Activated CD8-positive, alpha-beta T cell treated with anti-CD3 and anti-CD28 coated beads, Interleukin-2, amount 10 ng/mL, durations not matched to agents 7 days and 5 days (primary cell): ENCODE data around the gene FAM13A. TPM values are rescaled to one million over a fixed set of nuclear protein-coding genes. Genes with fewer than 3 reads are reported as not detected.
A peak's percentile ranks its signal among the peaks of the same experiment; 100 is the strongest.

Source experiments
- ATAC-seq: fragments of 150-1000 bp; cut with Tn5 transposase; one replicate; pipeline ENCODE4 v1.10.0; 2021; ENCODE audit warnings: moderate library complexity
- CTCF ChIA-PET: fragments of 350-600 bp; sonication (Branson Sonifier 250); formaldehyde crosslinking; loops from one replicate; lab custom pipeline; 2021; ENCODE audit warnings: antibody characterized with exemption; lab: Charles Lee
- POLR2A ChIA-PET: fragments of 350-600 bp; sonication (Branson Sonifier 250); formaldehyde crosslinking; loops from one replicate; lab custom pipeline; 2021; ENCODE audit warnings: antibody characterized with exemption; lab: Charles Lee
- DNase-seq: peaks from one replicate; pipeline ENCODE4 v3.0.0-alpha.2; 2020
- H3K27ac Mint-ChIP-seq: one replicate; pipeline ENCODE4 v1.8.0; 2021; ENCODE audit warnings: mild to moderate bottlenecking, mixed read lengths
- H3K27me3 Mint-ChIP-seq: one replicate; pipeline ENCODE4 v1.8.0; 2021; ENCODE audit warnings: low read depth, mixed read lengths
- H3K36me3 Mint-ChIP-seq: one replicate; pipeline ENCODE4 v1.8.0; 2021; ENCODE audit warnings: low read depth, mixed read lengths
- H3K4me1 Mint-ChIP-seq: one replicate; pipeline ENCODE4 v1.8.0; 2021; ENCODE audit warnings: low read depth, mixed read lengths
- H3K4me3 Mint-ChIP-seq: one replicate; pipeline ENCODE4 v1.8.0; 2021; ENCODE audit warnings: mild to moderate bottlenecking, mixed read lengths
- H3K9me3 Mint-ChIP-seq: one replicate; pipeline ENCODE4 v1.8.0; 2022; ENCODE audit warnings: mixed read lengths; ENCODE audit not compliant: insufficient read depth
- total RNA-seq, 2 experiments: library from RNA; stranded (reverse); gene quantifications; one replicate each; pipeline ENCODE4 v1.2.3, GENCODE V29; 2021

The FAM13A gene
- total RNA-seq, 2 experiments from 2014 or later = 4.5 to 4.7 TPM

- Mint-ChIP-seq H3K9me3 (no peaks in the 10 kb centered on the region), H3K4me1 (peaks cover 25% of the 10 kb centered on the region), H3K36me3 (no peaks in the 10 kb centered on the region), H3K4me3 (peak overlapping the region; percentile 85), H3K27me3 (peaks cover 2% of the 10 kb centered on the region), H3K27ac (peak overlapping the region; percentile 93)
- DNase-seq (peak; percentile 83), ATAC-seq (peak; percentile 94)
- POLR2A ChIA-PET = no interaction called here
- CTCF ChIA-PET = interaction anchor here (1.5 kb wide), 1 partner anchor 201 kb away, joined by 9 read pairs; no protein-coding TSS in a partner anchor
Observed at GRCh38 chr4:88823058-88823919, 233.7 kb downstream of the FAM13A start.

GRCh38 chr4:88822034-88822789 lies 234.8 kb downstream of the FAM13A start:
- H3K27me3 Mint-ChIP-seq = peaks cover 2% of the 10 kb centered on the region
- H3K4me1 Mint-ChIP-seq = peaks cover 25% of the 10 kb centered on the region
- H3K4me3 Mint-ChIP-seq = peak overlapping the region; percentile 85
- no peaks in the 10 kb centered on the region for H3K36me3 Mint-ChIP-seq
- ATAC-seq = no peak
- CTCF ChIA-PET = interaction anchor here (8.7 kb wide), 1 partner anchor 199 kb away, joined by 173 read pairs; no protein-coding TSS in a partner anchor
- DNase-seq = no peak
- no peak overlapping the region for H3K27ac Mint-ChIP-seq
- no peaks in the 10 kb centered on the region for H3K9me3 Mint-ChIP-seq
- POLR2A ChIA-PET = no interaction called here

GRCh38 chr4:88821522-88821921 lies 235.5 kb downstream of the FAM13A start:
- H3K36me3 Mint-ChIP-seq = no peaks in the 10 kb centered on the region
- CTCF ChIA-PET = interaction anchor here (1.5 to 8.7 kb wide), 3 partner anchors 9 to 282 kb away, joined by 3 to 173 read pairs (median 3); no protein-coding TSS in a partner anchor
- DNase-seq (no peak), ATAC-seq (no peak)
- H3K4me1 Mint-ChIP-seq = peaks cover 25% of the 10 kb centered on the region
- no peak overlapping the region for H3K27ac Mint-ChIP-seq
- no peak overlapping the region for H3K4me3 Mint-ChIP-seq
- POLR2A ChIA-PET = no interaction called here
- no peaks in the 10 kb centered on the region for H3K9me3 Mint-ChIP-seq
- peaks cover 3% of the 10 kb centered on the region for H3K27me3 Mint-ChIP-seq

- Mint-ChIP-seq H3K27me3 (peaks cover 6% of the 10 kb centered on the region), H3K36me3 (no peaks in the 10 kb centered on the region), H3K4me3 (peak overlapping the region; percentile 48), H3K9me3 (no peaks in the 10 kb centered on the region), H3K27ac (no peak overlapping the region), H3K4me1 (peaks cover 25% of the 10 kb centered on the region)
- ChIA-PET POLR2A (no interaction called here), CTCF (interaction anchor here (1.5 to 8.7 kb wide), 3 partner anchors 9 to 282 kb away, joined by 3 to 173 read pairs (median 3); no protein-coding TSS in a partner anchor)
- ATAC-seq = no peak
- DNase-seq = no peak
Observed at GRCh38 chr4:88820698-88821415, 236.1 kb downstream of the FAM13A start.

- Mint-ChIP-seq H3K4me3 (peak overlapping the region; percentile 16), H3K27ac (no peak overlapping the region), H3K36me3 (no peaks in the 10 kb centered on the region), H3K4me1 (peaks cover 25% of the 10 kb centered on the region), H3K27me3 (peaks cover 6% of the 10 kb centered on the region), H3K9me3 (no peaks in the 10 kb centered on the region)
- ATAC-seq = no peak
- CTCF ChIA-PET = interaction anchor here (0.7 to 8.7 kb wide), 9 partner anchors 9 to 405 kb away, joined by 3 to 173 read pairs (median 4); no protein-coding TSS in a partner anchor
- POLR2A ChIA-PET = no interaction called here
- no peak for DNase-seq
Observed at GRCh38 chr4:88819818-88820697, 236.9 kb downstream of the FAM13A start.

- Mint-ChIP-seq H3K4me1 (peaks cover 23% of the 10 kb centered on the region), H3K27ac (no peak overlapping the region), H3K36me3 (no peaks in the 10 kb centered on the region), H3K4me3 (no peak overlapping the region), H3K9me3 (no peaks in the 10 kb centered on the region), H3K27me3 (peaks cover 10% of the 10 kb centered on the region)
- ChIA-PET POLR2A (no interaction called here), CTCF (interaction anchor here (0.7 to 8.7 kb wide), 19 partner anchors 9 to 408 kb away, joined by 3 to 173 read pairs (median 4); no protein-coding TSS in a partner anchor)
- peak; percentile 55 for DNase-seq
- ATAC-seq = no peak
Observed at GRCh38 chr4:88818631-88819470, 238.1 kb downstream of the FAM13A start.

- Mint-ChIP-seq H3K4me1 (peaks cover 13% of the 10 kb centered on the region), H3K27ac (no peak overlapping the region), H3K27me3 (peaks cover 10% of the 10 kb centered on the region), H3K36me3 (no peaks in the 10 kb centered on the region), H3K4me3 (no peak overlapping the region), H3K9me3 (no peaks in the 10 kb centered on the region)
- no peak for DNase-seq
- ATAC-seq = no peak
- ChIA-PET POLR2A (no interaction called here), CTCF (interaction anchor here (0.7 to 8.7 kb wide), 8 partner anchors 8 to 292 kb away, joined by 3 to 173 read pairs (median 5); no protein-coding TSS in a partner anchor)
Observed at GRCh38 chr4:88817740-88818139, 239.2 kb downstream of the FAM13A start.

GRCh38 chr4:88816360-88816759 lies 240.6 kb downstream of the FAM13A start:
- ATAC-seq (no peak), DNase-seq (no peak)
- H3K9me3 Mint-ChIP-seq = no peaks in the 10 kb centered on the region
- no peaks in the 10 kb centered on the region for H3K36me3 Mint-ChIP-seq
- ChIA-PET POLR2A (no interaction called here), CTCF (interaction anchor here (1.5 to 8.7 kb wide), 2 partner anchors 205 to 277 kb away, joined by 7 to 173 read pairs; no protein-coding TSS in a partner anchor)
- H3K4me3 Mint-ChIP-seq = no peak overlapping the region
- peaks cover 11% of the 10 kb centered on the region for H3K4me1 Mint-ChIP-seq
- H3K27me3 Mint-ChIP-seq = peaks cover 11% of the 10 kb centered on the region
- no peak overlapping the region for H3K27ac Mint-ChIP-seq

- ChIA-PET CTCF (interaction anchor here (1.5 to 8.7 kb wide), 2 partner anchors 207 to 274 kb away, joined by 4 to 173 read pairs; no protein-coding TSS in a partner anchor), POLR2A (no interaction called here)
- DNase-seq = no peak
- Mint-ChIP-seq H3K27ac (no peak overlapping the region), H3K36me3 (no peaks in the 10 kb centered on the region), H3K4me3 (no peak overlapping the region), H3K27me3 (peaks cover 14% of the 10 kb centered on the region), H3K4me1 (peaks cover 2% of the 10 kb centered on the region), H3K9me3 (no peaks in the 10 kb centered on the region)
- ATAC-seq = no peak
Observed at GRCh38 chr4:88814043-88814617, 242.9 kb downstream of the FAM13A start.
